Measurements from ENCODE around the gene WDFY4. TPM values are rescaled to one million over a fixed set of nuclear protein-coding genes. Genes with fewer than 3 reads are reported as not detected.

Gene WDFY4
- total and polyA plus RNA-seq, 9 of the 15 experiments (the other 6 are each of a cell fraction or from before 2014, with no cell fraction given) = 0.01 to 0.02 (median 0.01) TPM; not detected in 6

- TF ChIP-seq FOXK2 (conservative IDR thresholded peaks at IDR 0.05 in 1 of 2, IDR thresholded peaks at IDR 0.05 in 1 of 2; ENCODE audit: low read depth in 2 of 2) = no peak
- no peak for TF ChIP-seq AFF4 (CRISPR knock-in tag; IDR thresholded peaks at IDR 0.05)
- no peak for TF ChIP-seq HLTF (IDR thresholded peaks at IDR 0.05)
- TF ChIP-seq PYGO2 (tag; IDR thresholded peaks at IDR 0.05) = no peak
- no peak for TF ChIP-seq CBFA2T2 (conservative IDR thresholded peaks at IDR 0.05)
- no peak for TF ChIP-seq HMG20B (CRISPR knock-in tag; IDR thresholded peaks at IDR 0.05)
- TF ChIP-seq, protein P1, sequence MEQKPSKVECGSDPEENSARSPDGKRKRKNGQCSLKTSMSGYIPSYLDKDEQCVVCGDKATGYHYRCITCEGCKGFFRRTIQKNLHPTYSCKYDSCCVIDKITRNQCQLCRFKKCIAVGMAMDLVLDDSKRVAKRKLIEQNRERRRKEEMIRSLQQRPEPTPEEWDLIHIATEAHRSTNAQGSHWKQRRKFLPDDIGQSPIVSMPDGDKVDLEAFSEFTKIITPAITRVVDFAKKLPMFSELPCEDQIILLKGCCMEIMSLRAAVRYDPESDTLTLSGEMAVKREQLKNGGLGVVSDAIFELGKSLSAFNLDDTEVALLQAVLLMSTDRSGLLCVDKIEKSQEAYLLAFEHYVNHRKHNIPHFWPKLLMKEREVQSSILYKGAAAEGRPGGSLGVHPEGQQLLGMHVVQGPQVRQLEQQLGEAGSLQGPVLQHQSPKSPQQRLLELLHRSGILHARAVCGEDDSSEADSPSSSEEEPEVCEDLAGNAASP (IDR thresholded peaks at IDR 0.05) = no peak
These were observed 220.6 kb downstream of the WDFY4 start (continued) for GRCh38 chr10:48905311-48905710.
